ENCODE results near the gene HNRNPUL1.
"Not testable (repeated sequence)": the region's sequence is repeated elsewhere in the genome, so short reads cannot be mapped to it uniquely, and the experiment has no call there.

The HNRNPUL1 gene

DNA sequence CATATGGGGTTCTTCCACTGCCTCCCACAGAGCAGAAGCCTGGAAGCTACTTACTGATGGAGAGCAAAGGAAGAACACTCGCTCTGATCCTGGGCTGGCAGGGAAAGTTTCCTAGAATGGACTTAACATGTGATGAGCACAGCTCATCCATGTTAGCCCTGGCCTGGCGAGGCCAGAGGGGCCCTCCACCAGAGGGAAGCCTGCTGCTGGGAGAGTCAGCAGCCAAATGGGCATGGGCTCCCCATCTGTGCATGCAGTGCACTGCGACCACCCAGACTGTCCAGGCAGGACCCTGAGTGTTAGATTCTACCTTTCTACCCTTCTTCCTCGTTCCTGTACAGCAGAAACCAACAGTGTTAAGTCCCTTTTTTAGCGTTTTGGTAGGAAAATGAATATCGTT is 8.9 kb downstream of the HNRNPUL1 start:
- TF ChIP-seq, protein P1, sequence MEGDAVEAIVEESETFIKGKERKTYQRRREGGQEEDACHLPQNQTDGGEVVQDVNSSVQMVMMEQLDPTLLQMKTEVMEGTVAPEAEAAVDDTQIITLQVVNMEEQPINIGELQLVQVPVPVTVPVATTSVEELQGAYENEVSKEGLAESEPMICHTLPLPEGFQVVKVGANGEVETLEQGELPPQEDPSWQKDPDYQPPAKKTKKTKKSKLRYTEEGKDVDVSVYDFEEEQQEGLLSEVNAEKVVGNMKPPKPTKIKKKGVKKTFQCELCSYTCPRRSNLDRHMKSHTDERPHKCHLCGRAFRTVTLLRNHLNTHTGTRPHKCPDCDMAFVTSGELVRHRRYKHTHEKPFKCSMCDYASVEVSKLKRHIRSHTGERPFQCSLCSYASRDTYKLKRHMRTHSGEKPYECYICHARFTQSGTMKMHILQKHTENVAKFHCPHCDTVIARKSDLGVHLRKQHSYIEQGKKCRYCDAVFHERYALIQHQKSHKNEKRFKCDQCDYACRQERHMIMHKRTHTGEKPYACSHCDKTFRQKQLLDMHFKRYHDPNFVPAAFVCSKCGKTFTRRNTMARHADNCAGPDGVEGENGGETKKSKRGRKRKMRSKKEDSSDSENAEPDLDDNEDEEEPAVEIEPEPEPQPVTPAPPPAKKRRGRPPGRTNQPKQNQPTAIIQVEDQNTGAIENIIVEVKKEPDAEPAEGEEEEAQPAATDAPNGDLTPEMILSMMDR (IDR thresholded peaks at IDR 0.05), result no peak
- no peak overlapping the region for H3K4me3 Mint-ChIP-seq
- no peak for DNase-seq
- H3K9me3 Mint-ChIP-seq, result no peaks in the 10 kb centered on the region
- H3K27me3 Mint-ChIP-seq (ENCODE audit: low read depth, poor library complexity), result no peaks in the 10 kb centered on the region
- H3K4me1 Mint-ChIP-seq, result no peaks in the 10 kb centered on the region
- H3K36me3 Mint-ChIP-seq (ENCODE audit: low read depth), result peaks cover 80% of the 10 kb centered on the region
- no peak overlapping the region for H3K27ac Mint-ChIP-seq

DNA sequence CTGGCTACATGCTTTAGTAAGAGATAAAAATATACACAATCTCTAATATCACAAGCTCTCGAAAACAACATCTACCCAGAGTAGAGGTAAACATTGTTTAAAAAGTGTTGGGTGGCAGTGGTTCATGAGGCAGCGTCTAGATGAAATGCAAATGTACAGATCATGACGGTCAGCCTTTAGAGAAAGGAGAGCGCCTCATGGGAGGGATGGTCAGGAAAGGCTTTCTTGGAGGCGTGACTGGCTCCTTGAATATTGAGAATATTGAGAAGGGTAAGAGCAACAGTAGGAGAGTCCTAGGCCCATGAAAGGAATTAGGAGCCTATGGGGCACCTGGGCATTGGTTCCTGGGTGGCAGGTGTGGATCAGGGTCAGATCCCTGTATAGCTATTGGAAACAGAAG is 10.6 kb downstream of the HNRNPUL1 start:
- H3K27me3 Mint-ChIP-seq (ENCODE audit: low read depth, poor library complexity), result no peaks in the 10 kb centered on the region
- TF ChIP-seq, protein P1 (IDR thresholded peaks at IDR 0.05), result no peak
- no peaks in the 10 kb centered on the region for H3K4me1 Mint-ChIP-seq
- peaks cover 86% of the 10 kb centered on the region for H3K36me3 Mint-ChIP-seq (ENCODE audit: low read depth)
- no peak overlapping the region for H3K4me3 Mint-ChIP-seq
- no peak for DNase-seq
- no peaks in the 10 kb centered on the region for H3K9me3 Mint-ChIP-seq
- no peak overlapping the region for H3K27ac Mint-ChIP-seq

DNA sequence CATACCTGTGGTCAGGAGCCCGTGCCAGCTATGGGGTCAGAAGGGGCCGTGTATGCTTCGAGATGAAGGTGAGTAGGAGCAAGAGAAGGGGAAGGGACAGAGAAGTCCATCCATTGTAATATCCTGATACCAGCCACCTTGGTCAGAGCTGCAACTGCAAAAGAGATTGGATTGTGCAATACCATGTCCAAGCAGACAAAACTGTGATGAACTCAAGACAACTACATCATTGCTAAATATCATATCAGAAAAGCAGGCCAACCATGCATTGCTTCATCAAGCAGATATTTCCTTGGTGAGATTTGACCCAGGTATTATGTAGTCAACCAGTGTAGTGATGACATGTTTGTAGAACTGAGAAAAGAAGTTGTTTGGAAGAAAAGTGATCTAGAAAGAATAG is 12.1 kb downstream of the HNRNPUL1 start:
- no peaks in the 10 kb centered on the region for H3K4me1 Mint-ChIP-seq
- no peak overlapping the region for H3K4me3 Mint-ChIP-seq
- H3K27ac Mint-ChIP-seq, result no peak overlapping the region
- DNase-seq, result no peak
- no peaks in the 10 kb centered on the region for H3K9me3 Mint-ChIP-seq
- H3K36me3 Mint-ChIP-seq (ENCODE audit: low read depth), result peaks cover 95% of the 10 kb centered on the region
- TF ChIP-seq, protein P1 (IDR thresholded peaks at IDR 0.05), result no peak
- no peaks in the 10 kb centered on the region for H3K27me3 Mint-ChIP-seq (ENCODE audit: low read depth, poor library complexity)

DNA sequence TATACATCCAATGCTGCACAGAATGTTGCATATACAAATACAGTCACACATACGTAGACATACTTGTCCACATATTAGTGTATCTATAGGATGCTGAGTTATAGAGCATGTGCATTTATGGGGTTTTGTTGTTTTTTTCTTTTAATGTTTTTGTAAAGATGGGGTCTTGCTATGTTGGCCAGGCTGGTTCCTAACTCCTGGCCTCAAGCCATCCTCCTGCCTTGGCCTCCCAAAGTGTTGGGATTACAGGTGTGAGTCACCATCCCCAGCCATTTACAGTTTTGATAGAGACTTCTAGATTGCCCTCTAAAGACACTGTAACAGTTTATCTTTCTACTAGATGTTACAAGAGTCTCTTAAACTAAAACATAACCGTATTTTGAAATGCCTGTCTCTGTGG is 14.3 kb downstream of the HNRNPUL1 start:
- peaks cover 95% of the 10 kb centered on the region for H3K36me3 Mint-ChIP-seq (ENCODE audit: low read depth)
- H3K9me3 Mint-ChIP-seq, result no peaks in the 10 kb centered on the region
- no peak overlapping the region for H3K27ac Mint-ChIP-seq
- H3K4me1 Mint-ChIP-seq, result no peaks in the 10 kb centered on the region
- TF ChIP-seq, protein P1 (IDR thresholded peaks at IDR 0.05), result no peak
- DNase-seq, result no peak
- no peak overlapping the region for H3K4me3 Mint-ChIP-seq
- no peaks in the 10 kb centered on the region for H3K27me3 Mint-ChIP-seq (ENCODE audit: low read depth, poor library complexity)

DNA sequence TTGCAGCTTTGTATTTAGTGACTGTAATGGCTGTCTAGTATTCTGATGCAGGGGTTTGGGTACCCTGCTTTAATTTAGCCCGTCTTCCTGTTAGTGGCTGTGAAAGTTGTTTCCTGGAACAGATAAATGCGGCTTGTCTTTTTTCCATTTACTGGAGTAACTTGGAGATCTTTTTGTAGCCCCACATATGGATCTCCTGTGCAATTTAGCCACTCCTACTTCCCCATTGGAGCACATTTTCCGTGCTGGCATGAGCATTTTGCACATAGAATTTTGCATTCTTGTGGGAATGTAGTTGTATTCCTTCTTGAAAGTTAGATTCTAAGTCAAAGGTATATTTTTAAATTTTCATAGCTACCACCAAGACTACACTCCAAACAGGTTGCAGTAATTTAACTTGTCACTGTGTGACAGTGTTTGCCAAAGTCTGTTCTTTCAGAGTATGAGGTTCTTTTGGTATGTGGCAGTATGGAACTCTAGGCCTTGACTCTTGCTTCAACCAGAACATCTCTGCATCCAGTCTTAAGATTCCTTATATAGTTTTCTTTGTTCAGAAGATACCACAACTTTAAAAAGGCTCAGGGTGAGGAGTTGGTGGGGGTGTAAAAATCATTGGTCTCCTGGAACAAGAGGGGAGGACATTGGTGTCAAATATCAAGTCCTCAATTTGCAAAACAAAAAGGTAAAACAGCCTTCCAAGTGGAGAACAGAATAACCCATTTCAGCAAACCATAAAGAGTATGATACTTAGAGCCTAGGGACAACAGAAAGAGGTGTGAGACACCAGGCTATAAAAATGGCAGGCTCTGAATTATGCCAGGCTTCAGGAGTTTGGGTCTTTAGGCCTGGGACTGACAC is 24.7 kb downstream of the HNRNPUL1 start:
- no peaks in the 10 kb centered on the region for H3K9me3 Mint-ChIP-seq
- H3K4me3 Mint-ChIP-seq, result no peak overlapping the region
- peak overlapping the region; percentile 29 for H3K27ac Mint-ChIP-seq
- TF ChIP-seq, protein P1 (IDR thresholded peaks at IDR 0.05), result no peak
- H3K27me3 Mint-ChIP-seq (ENCODE audit: low read depth, poor library complexity), result peaks cover 3% of the 10 kb centered on the region
- DNase-seq, result no peak
- H3K4me1 Mint-ChIP-seq, result peaks cover 5% of the 10 kb centered on the region
- H3K36me3 Mint-ChIP-seq (ENCODE audit: low read depth), result peaks cover 81% of the 10 kb centered on the region

DNA sequence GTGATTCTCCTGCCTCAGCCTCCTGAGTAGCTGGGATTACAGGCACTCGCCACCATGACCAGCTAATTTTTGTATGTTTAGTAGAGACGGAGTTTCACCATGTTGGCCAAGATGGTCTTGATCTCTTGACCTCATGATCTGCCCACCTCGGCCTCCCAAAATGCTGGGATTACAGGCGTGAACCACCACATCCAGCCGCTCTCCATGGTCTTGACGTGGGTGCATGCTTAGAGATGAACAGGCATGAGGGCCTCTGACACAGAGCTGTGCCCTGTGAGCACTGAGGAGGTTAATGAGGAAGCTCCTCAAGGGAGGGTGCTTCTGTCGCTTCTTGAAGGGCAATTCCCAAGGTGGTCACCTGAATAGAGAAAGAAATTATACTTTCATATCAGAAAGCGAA is 25.6 kb downstream of the HNRNPUL1 start:
- DNase-seq; H3K9me3 Mint-ChIP-seq; H3K4me3 Mint-ChIP-seq; H3K27me3 Mint-ChIP-seq (ENCODE audit: low read depth, poor library complexity); H3K4me1 Mint-ChIP-seq; H3K27ac Mint-ChIP-seq: not testable (repeated sequence)
- peaks cover 81% of the 10 kb centered on the region for H3K36me3 Mint-ChIP-seq (ENCODE audit: low read depth)

Data from nephron progenitor cell (in vitro differentiated cells).